Suprapubic skin (tissue), 3 donors: ENCODE results near the gene DUOXA1.

Source experiments
- POLR2A ChIP-seq, 2 donors: fragments of 450-650 bp; IDR thresholded peaks; one replicate each; pipeline ENCODE4 v1.6.1; 2017; ENCODE audit warnings: antibody characterized with exemption in 2 of 2, mild to moderate bottlenecking in 2 of 2, moderate library complexity in 2 of 2
- TF ChIP-seq, protein P1 (sequence below), 2 donors: fragments of 200-600 bp in 1 of 2; fragments of 450-650 bp in 1 of 2; sonication (generic) in 1 of 2; IDR thresholded peaks; one replicate each; pipeline ENCODE4 v1.5.1; 2016 to 2019; ENCODE audit warnings: antibody characterized with exemption in 2 of 2, mild to moderate bottlenecking in 1 of 2, moderate library complexity in 1 of 2

DNA sequence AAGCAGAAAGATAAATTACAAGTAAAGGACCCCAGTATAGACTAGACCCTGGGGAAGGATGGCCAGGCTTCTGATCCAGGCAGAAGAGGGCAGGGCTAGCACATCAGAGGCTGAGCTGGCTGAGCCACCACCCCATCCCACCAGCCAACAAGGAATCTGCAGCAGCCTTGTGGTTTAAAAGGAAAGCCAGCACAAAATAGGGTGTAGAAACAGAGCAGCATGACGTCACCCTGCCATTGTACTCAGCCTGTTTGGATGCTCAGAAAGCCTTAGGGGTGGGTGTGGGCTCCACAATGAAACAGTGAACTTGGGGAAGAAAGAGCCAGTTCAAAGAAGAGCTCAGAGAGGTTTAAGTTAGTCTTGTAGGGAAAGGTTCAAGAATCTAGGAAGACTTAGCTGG, 28.3 kb upstream of the DUOXA1 start:
- TF ChIP-seq, protein P1, sequence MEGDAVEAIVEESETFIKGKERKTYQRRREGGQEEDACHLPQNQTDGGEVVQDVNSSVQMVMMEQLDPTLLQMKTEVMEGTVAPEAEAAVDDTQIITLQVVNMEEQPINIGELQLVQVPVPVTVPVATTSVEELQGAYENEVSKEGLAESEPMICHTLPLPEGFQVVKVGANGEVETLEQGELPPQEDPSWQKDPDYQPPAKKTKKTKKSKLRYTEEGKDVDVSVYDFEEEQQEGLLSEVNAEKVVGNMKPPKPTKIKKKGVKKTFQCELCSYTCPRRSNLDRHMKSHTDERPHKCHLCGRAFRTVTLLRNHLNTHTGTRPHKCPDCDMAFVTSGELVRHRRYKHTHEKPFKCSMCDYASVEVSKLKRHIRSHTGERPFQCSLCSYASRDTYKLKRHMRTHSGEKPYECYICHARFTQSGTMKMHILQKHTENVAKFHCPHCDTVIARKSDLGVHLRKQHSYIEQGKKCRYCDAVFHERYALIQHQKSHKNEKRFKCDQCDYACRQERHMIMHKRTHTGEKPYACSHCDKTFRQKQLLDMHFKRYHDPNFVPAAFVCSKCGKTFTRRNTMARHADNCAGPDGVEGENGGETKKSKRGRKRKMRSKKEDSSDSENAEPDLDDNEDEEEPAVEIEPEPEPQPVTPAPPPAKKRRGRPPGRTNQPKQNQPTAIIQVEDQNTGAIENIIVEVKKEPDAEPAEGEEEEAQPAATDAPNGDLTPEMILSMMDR (IDR thresholded peaks at IDR 0.05) = no peak
- no peak for TF ChIP-seq POLR2A (IDR thresholded peaks at IDR 0.05)
